Kidney (tissue), 14 donors: Measurements from ENCODE around the gene TRIM8. TPM values are rescaled to one million over a fixed set of nuclear protein-coding genes. Genes with fewer than 3 reads are reported as not detected.

Source experiments
- DNase-seq, 5 donors: peaks; one replicate each; pipeline ENCODE4 v3.0.0-alpha.2; 2013 to 2020
- FAIRE-seq: peaks from 2 replicates; lab custom pipeline; 2012; peaks lifted over from hg19 to GRCh38; lab: Jason Lieb, UNC
- H3K27ac ChIP-seq, 2 donors: one replicate each; pipeline ENCODE4 v1.7.0; 2013; ENCODE audit warnings: low read depth in 2 of 2, low read length in 2 of 2, inconsistent platforms in 1 of 2
- H3K27me3 ChIP-seq: one replicate; pipeline ENCODE4 v1.7.1; 2013; ENCODE audit warnings: low read length, inconsistent platforms; ENCODE audit not compliant: control insufficient read depth, insufficient read depth
- H3K36me3 ChIP-seq, 3 donors: one replicate each; pipeline versions ENCODE4 v1.7.0 to v1.7.1; 2013; ENCODE audit warnings: low read length in 3 of 3, control low read depth in 1 of 3, inconsistent platforms in 1 of 3; ENCODE audit not compliant: insufficient read depth in 3 of 3, control insufficient read depth in 2 of 3
- H3K4me1 ChIP-seq, 3 donors: one replicate each; pipeline versions ENCODE4 v1.7.0 to v1.7.1; 2013; ENCODE audit warnings: low read length in 3 of 3, inconsistent platforms in 1 of 3, low read depth in 1 of 3; ENCODE audit not compliant: control insufficient read depth in 2 of 3, insufficient read depth in 2 of 3
- H3K4me3 ChIP-seq, 3 donors: one replicate each; pipeline versions ENCODE4 v1.7.0 to v1.8.1; 2013; ENCODE audit warnings: low read length in 3 of 3, control low read depth in 1 of 3, inconsistent platforms in 1 of 3
- H3K9ac ChIP-seq, 3 donors: one replicate each; pipeline versions ENCODE4 v1.7.0 to v1.7.1; 2013; ENCODE audit warnings: low read length in 3 of 3, control low read depth in 1 of 3, inconsistent platforms in 1 of 3
- H3K9me3 ChIP-seq, 3 donors: one replicate each; pipeline versions ENCODE4 v1.7.0 to v1.7.1; 2013; ENCODE audit warnings: low read length in 3 of 3, control low read depth in 1 of 3, inconsistent platforms in 1 of 3; ENCODE audit not compliant: control insufficient read depth in 2 of 3, insufficient read depth in 1 of 3
- intact Hi-C: fragments of 100-400 bp; cut with DNase I; formaldehyde crosslinking; loops from one replicate; pipeline ENCODE4 v1.11.1; 2022
- polyA plus RNA-seq: library from polyadenylated mRNA; stranded (reverse); fragments of 350-450 nt; fragmentation: Illumina TruSeq; extraction: RNeasy Lipid Tissue Mini Kit (QIAGEN cat#74804); gene quantifications from one replicate; pipeline ENCODE4 v1.2.3, GENCODE V29; 2014; ENCODE audit warnings: low read depth, low replicate concordance; ENCODE audit not compliant: insufficient read depth
- total RNA-seq: library from RNA; stranded (reverse); fragmentation: NEBNext Ultra II Directional; extraction: Animal tissue kit (Norgen Biotek cat#: 25700); gene quantifications from one replicate; pipeline ENCODE4 v1.2.1, GENCODE V29; 2021
- TF ChIP-seq, protein P1 (sequence below): IDR thresholded peaks from 3 replicates; pipeline ENCODE4 v1.5.1; 2012; ENCODE audit warnings: mild to moderate bottlenecking, moderate library complexity, borderline replicate concordance; ENCODE audit not compliant: insufficient read depth; ENCODE audit errors: extremely low read depth
- donor health status: control.
- donor health status: control.
- donor health status: control.
- donor health status: control.
- donor health status: control.
- donor health status: DM: yes; HTN: yes; CAD: no.
- donor health status: Normal renal cell carcinoma (clear cell type).

The TRIM8 gene
- total and polyA plus RNA-seq, 2 donors from 2014 or later: 160 to 198 TPM

GRCh38 chr10:102604439-102604841, 39.8 kb upstream of the TRIM8 start:
- Histone ChIP-seq H3K4me3 (no peak overlapping the region), H3K36me3 (peaks cover 0 to 32% (median 15%) of the 10 kb centered on the region in 3 donors), H3K27me3 (no peaks in the 10 kb centered on the region), H3K9me3 (no peaks in the 10 kb centered on the region), H3K27ac (peak overlapping the region in 1 of 2 donors; percentile 23), H3K4me1 (no peaks in the 10 kb centered on the region), H3K9ac (no peak overlapping the region)
- FAIRE-seq (no peak), DNase-seq (no peak)
- TF ChIP-seq, protein P1, sequence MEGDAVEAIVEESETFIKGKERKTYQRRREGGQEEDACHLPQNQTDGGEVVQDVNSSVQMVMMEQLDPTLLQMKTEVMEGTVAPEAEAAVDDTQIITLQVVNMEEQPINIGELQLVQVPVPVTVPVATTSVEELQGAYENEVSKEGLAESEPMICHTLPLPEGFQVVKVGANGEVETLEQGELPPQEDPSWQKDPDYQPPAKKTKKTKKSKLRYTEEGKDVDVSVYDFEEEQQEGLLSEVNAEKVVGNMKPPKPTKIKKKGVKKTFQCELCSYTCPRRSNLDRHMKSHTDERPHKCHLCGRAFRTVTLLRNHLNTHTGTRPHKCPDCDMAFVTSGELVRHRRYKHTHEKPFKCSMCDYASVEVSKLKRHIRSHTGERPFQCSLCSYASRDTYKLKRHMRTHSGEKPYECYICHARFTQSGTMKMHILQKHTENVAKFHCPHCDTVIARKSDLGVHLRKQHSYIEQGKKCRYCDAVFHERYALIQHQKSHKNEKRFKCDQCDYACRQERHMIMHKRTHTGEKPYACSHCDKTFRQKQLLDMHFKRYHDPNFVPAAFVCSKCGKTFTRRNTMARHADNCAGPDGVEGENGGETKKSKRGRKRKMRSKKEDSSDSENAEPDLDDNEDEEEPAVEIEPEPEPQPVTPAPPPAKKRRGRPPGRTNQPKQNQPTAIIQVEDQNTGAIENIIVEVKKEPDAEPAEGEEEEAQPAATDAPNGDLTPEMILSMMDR: no peak
- intact Hi-C loops: no loop called here

DNA sequence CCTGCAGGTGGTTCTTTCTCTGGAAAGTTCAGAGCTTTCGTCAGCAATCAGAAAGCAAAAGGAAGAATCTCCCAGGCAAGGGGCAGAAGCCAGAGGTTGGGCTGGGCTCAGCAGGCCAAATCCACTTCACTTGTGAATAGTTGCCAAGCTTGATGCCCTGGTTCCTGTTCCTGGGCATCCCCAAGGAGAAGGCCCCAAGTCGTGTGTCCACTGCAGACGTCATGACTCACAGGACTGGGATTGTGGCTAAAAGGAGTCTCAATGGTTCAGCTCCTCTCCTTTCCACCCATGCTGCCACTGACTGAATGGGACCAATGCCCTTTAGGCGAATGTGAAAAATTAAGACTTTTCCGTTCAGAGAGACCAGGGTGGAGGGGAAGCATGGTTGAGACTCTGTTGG, 38.6 kb upstream of the TRIM8 start:
- FAIRE-seq (no peak), DNase-seq (no peak)
- no peak overlapping the region for H3K27ac ChIP-seq
- no peaks in the 10 kb centered on the region for H3K9me3 ChIP-seq
- intact Hi-C loops: no loop called here
- no peak overlapping the region for H3K9ac ChIP-seq
- H3K4me1 ChIP-seq: peaks cover 0 to 2% (median 0%) of the 10 kb centered on the region in 3 donors
- no peaks in the 10 kb centered on the region for H3K27me3 ChIP-seq
- H3K36me3 ChIP-seq: peaks cover 0 to 28% (median 15%) of the 10 kb centered on the region in 3 donors
- H3K4me3 ChIP-seq: no peak overlapping the region
- TF ChIP-seq, protein P1: no peak

- H3K4me3 ChIP-seq: no peak overlapping the region
- H3K4me1 ChIP-seq: peaks cover 6 to 22% (median 12%) of the 10 kb centered on the region in 3 donors
- H3K36me3 ChIP-seq: peaks cover 0 to 14% (median 7%) of the 10 kb centered on the region in 3 donors
- DNase-seq (no peak), FAIRE-seq (no peak)
- TF ChIP-seq, protein P1: no peak
- H3K27me3 ChIP-seq: no peaks in the 10 kb centered on the region
- no peaks in the 10 kb centered on the region for H3K9me3 ChIP-seq
- H3K9ac ChIP-seq: no peak overlapping the region
- intact Hi-C loops: no loop called here
- no peak overlapping the region for H3K27ac ChIP-seq
Observed at GRCh38 chr10:102608487-102608886, 35.8 kb upstream of the TRIM8 start.

DNA sequence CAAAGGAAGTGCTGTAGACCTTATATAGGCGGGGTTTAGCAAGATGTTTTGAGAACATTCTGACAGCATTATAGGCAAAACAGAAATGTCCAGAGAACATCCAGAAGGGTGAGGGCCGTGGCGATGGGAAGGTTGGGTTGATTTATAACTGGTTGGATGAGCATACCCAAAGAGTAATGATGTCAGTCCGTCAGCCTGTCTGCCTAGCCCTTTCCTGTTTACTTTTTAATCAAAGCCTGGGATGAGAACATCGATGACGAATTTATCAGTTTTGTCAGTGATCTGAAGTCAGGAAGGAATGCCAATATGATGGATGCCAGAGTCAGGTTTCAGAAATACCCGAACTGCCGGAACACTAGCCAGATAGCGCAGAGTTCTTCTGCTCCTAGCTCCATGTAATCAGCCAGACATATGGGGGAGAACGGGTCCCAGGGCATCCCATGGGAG, 33.8 kb upstream of the TRIM8 start:
- no peak overlapping the region for H3K4me3 ChIP-seq
- H3K9ac ChIP-seq: no peak overlapping the region
- no peaks in the 10 kb centered on the region for H3K27me3 ChIP-seq
- intact Hi-C loops: no loop called here
- TF ChIP-seq, protein P1: no peak
- peaks cover 6 to 22% (median 18%) of the 10 kb centered on the region in 3 donors for H3K4me1 ChIP-seq
- DNase-seq (no peak), FAIRE-seq (no peak)
- H3K9me3 ChIP-seq: no peaks in the 10 kb centered on the region
- H3K27ac ChIP-seq: no peak overlapping the region
- H3K36me3 ChIP-seq: peaks cover 0 to 7% (median 2%) of the 10 kb centered on the region in 3 donors
